RWPE1 (cell line): ENCODE data around the gene SNHG17.
"Not testable (repeated sequence)": the region's sequence is repeated elsewhere in the genome, so short reads cannot be mapped to it uniquely, and the experiment has no call there.

Experiments
- CTCF ChIA-PET: fragments of 350-600 bp; sonication (Branson Sonifier 250); formaldehyde crosslinking; extraction: SDS; loops from one replicate; lab custom pipeline; 2021; lab: Yijun Ruan, JAX
- POLR2A ChIA-PET: fragments of 400-600 bp; formaldehyde crosslinking; extraction: SDS; loops from one replicate; lab custom pipeline; 2020; ENCODE audit warnings: antibody characterized with exemption; ENCODE audit not compliant: low non-redundant PET; lab: Yijun Ruan, JAX
- DNase-seq: peaks from one replicate; pipeline ENCODE4 v3.0.0; 2012; ENCODE audit warnings: low spot score
- H3K27ac ChIP-seq: fragments of 450-650 bp; 2 replicates; pipeline ENCODE4 v1.5.1; 2017
- TF ChIP-seq, protein P1 (sequence below): fragments of 450-650 bp; conservative IDR thresholded peaks from 2 replicates; pipeline ENCODE4 v1.5.1; 2017; ENCODE audit warnings: low read depth, mild to moderate bottlenecking

SNHG17 gene

DNA sequence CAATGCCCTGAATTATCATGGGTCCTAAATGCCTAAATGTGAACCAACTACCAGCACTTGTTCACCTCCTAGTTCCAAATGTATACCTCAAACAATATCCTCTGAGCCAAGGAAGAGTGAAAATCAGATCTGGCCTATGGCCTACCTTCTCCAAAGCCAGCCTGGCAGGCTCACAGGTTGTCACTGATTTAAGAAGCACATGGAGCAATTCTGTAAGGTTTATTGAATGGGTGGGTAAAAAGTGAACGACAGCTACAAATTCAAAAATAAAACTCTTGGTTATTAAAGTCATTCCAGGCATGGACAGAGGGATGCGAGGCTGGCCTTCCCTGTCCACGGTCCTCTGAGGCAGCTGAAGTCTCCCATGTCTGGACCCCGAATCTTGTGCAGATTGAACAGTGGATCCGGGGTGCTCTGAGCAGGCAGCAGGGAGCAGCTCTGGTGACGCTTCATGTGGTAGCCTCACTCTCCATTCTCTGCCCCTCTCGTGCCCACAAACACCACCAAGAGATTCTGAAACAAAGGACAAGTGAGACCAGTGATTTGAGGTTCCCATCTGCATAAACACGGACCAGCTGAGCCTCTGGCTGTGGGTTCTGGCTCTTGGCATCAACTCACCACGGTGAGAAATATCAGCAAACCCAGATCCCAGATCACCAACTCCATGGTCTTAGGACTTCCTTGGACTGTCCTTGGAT is 14.6 kb downstream of the SNHG17 start:
- TF ChIP-seq, protein P1, sequence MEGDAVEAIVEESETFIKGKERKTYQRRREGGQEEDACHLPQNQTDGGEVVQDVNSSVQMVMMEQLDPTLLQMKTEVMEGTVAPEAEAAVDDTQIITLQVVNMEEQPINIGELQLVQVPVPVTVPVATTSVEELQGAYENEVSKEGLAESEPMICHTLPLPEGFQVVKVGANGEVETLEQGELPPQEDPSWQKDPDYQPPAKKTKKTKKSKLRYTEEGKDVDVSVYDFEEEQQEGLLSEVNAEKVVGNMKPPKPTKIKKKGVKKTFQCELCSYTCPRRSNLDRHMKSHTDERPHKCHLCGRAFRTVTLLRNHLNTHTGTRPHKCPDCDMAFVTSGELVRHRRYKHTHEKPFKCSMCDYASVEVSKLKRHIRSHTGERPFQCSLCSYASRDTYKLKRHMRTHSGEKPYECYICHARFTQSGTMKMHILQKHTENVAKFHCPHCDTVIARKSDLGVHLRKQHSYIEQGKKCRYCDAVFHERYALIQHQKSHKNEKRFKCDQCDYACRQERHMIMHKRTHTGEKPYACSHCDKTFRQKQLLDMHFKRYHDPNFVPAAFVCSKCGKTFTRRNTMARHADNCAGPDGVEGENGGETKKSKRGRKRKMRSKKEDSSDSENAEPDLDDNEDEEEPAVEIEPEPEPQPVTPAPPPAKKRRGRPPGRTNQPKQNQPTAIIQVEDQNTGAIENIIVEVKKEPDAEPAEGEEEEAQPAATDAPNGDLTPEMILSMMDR, result no peak
- peak overlapping the region; percentile 6; the same call in 1 of the 2 replicates for H3K27ac ChIP-seq
- no peak for DNase-seq
- POLR2A ChIA-PET, result interaction anchor here (0.5 kb wide), 1 partner anchor 40 kb away, joined by 6 read pairs; no protein-coding TSS in a partner anchor
- CTCF ChIA-PET, result no interaction called here

DNA sequence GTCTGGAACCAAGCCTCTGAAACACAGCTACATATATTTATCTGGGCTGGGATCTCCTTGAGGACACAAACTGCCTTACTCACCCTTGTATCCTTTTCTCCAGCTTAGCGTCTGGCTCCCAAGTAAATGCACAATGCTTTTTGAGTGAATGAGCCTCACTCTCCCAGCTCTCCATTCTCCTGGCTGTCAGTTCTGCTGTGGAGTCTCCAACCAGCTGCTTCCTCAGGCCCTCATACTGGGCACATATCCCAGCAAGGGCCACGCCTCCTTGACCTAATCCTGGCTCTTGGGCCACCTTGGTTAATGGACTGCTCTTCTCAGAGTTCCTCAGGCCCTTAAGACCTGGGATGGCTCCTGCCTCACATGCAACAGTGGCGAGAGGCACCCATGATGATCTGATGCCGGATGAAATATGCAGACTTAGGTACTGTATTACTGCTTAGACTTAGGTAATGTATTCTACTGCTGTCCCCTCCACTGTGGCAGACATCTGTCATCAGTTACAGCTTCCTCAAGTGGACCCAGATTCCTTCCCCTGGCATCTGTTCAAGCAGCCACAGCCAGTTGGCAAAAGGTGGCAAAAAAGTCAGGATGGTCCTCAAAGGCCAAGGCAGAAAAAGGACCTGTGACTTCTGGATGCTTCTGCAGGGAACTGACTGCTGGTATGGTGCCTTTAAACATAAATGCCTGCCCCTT is 16.5 kb downstream of the SNHG17 start:
- no peak for DNase-seq
- H3K27ac ChIP-seq, result peak overlapping the region; percentile 27

DNA sequence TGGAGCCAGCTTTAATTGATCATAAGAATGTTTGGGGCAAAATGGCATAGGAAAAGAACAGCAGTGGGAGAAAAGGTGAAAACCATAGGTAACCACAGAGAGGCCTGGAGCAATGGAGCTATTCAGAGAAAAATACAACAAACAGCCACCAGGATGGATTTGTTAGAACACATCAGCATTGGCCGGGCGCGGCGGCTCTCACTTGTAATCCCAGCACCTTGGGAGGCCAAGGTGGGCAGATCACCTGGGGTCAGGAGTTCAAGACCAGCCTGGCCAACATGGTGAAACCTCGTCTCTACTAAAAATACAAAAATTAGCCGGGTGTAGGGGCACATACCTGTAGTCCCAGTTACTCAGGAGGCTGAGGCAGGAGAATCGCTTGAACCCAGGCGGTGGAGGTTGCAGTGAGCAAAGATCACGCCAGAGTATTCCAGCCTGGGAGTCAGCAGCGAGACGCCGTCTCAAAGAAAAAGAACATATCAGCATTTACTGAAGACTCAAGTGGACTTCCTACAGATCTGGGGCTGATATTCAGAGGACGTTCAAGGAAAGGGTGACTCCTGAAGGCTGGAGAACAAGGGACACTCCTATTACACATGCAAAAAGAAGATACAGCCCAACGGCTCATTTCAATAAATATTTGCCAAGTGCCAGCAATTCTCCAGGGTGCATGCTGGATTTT is 20.2 kb downstream of the SNHG17 start:
- H3K27ac ChIP-seq, result no peak overlapping the region; the same call in 1 of the 2 replicates
- TF ChIP-seq, protein P1, result no peak
- ChIA-PET POLR2A (no interaction called here), CTCF (interaction anchor here (0.6 to 0.8 kb wide), 3 partner anchors 33 to 851 kb away, joined by 3 read pairs; no protein-coding TSS in a partner anchor)
- DNase-seq, result no peak

More for the DNA sequence above, 16.5 kb downstream of the SNHG17 start:
- TF ChIP-seq, protein P1, result no peak
- POLR2A ChIA-PET, result no interaction called here
- CTCF ChIA-PET, result interaction anchor here (0.7 to 1.6 kb wide), 3 partner anchors 10 to 80 kb away, joined by 3 to 5 read pairs (median 4); partner anchors contain the start of gene SNHG17

DNA sequence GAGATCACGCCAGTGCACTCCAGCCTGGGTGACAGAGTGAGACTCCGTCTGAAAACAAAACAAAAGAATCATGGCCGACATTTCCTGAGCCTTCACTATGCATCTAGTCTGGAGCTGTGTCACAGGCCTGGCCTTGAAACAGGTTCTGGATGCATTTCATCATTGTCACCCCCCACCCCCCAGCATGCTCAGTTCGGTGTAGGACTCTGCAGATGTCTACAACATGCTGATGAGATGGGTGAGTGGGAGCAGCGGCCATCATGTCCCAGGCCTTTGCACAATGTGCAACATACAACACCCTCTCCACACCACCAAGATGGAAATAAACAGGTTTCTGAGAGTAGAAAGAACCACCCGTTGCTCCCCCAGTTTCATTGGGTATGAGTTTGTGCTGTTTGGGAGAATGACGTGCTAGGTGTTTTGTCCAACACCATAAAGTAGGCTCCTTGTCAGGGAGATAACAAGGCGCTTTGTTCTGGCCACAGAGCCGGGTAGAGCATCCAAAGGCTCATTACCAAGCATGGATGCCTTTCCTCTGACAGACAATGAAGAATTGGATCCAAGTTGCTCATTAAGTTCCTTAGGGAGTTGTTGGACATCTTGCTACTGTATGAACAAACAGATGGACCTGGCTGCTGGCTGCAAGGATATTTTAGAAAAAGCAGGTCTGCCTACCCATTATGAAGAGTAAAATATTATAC is 22.1 kb downstream of the SNHG17 start:
- CTCF ChIA-PET, result interaction anchor here (0.7 to 2.7 kb wide), 2 partner anchors 75 to 401 kb away, joined by 4 to 12 read pairs; no protein-coding TSS in a partner anchor
- TF ChIP-seq, protein P1, result no peak
- 0 out of 2 replicates have a peak overlapping the region, but pooled peaks have one; percentile 1 for H3K27ac ChIP-seq
- DNase-seq, result no peak
- POLR2A ChIA-PET, result no interaction called here

DNA sequence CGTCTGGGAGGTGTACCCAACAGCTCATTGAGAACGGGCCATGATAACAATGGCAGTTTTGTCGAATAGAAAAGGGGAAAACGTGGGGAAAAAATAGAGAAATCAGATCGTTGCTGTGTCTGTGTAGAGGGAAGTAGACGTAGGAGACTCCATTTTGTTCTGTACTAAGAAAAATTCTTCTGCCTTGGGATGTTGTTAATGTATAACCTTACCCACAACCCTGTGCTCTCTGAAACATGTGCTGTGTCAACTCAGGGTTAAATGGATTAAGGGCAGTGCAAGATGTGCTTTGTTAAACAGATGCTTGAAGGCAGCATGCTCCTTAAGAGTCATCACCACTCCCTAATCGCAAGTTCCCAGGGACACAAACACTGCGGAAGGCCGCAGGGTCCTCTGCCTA is 27.3 kb downstream of the SNHG17 start:
- H3K27ac ChIP-seq, DNase-seq, POLR2A ChIA-PET: not testable (repeated sequence)
- CTCF ChIA-PET, result interaction anchor here (0.5 to 3.0 kb wide), 31 partner anchors 8 to 750 kb away, joined by 3 to 73 read pairs (median 4); no protein-coding TSS in a partner anchor

DNA sequence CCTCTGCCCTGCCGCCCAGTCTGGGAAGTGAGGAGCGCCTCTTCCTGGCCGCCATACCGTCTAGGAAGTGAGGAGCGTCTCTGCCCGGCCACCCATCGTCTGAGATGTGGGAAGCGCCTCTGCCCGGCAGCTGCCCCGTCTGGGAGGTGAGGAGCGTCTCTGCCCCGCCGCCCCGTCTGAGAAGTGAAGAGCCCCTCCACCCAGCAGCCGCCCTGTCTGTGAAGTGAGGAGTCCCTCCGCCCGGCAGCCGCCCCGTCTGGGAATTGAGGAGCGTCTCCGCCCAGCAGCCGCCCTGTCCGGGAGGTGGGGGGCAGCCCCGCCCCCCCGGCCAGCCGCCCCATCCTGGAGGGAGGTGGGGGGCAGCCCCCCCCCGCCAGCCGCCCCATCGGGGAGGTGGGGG is 27.8 kb downstream of the SNHG17 start:
- DNase-seq, result no peak
- CTCF ChIA-PET, result interaction anchor here (0.7 to 3.0 kb wide), 4 partner anchors 18 to 319 kb away, joined by 3 to 73 read pairs (median 9); no protein-coding TSS in a partner anchor
- no peak overlapping the region for H3K27ac ChIP-seq
- TF ChIP-seq, protein P1, result no peak
- POLR2A ChIA-PET, result no interaction called here
